HepG2 (cell line): Measurements from ENCODE around the gene AMZ2. TPM values are rescaled to one million over a fixed set of nuclear protein-coding genes. Genes with fewer than 3 reads are reported as not detected.

ENCODE experiments used
- FOXP4 ChIP-seq: sonication (generic); formaldehyde crosslinking; IDR thresholded peaks from 2 replicates; pipeline ENCODE4 v1.4.0; 2020; ENCODE audit warnings: missing genetic modification reagents
- KLF13 ChIP-seq: sonication (generic); formaldehyde crosslinking; IDR thresholded peaks from 2 replicates; pipeline ENCODE4 v1.4.0; 2020; ENCODE audit warnings: mild to moderate bottlenecking, missing genetic modification reagents
- MEF2D ChIP-seq: sonication (generic); formaldehyde crosslinking; IDR thresholded peaks from 2 replicates; pipeline ENCODE4 v1.5.1; 2020; ENCODE audit warnings: mild to moderate bottlenecking, missing genetic modification reagents
- MTF2 ChIP-seq: sonication (generic); formaldehyde crosslinking; IDR thresholded peaks from 2 replicates; pipeline ENCODE4 v1.5.0; 2020; ENCODE audit warnings: missing genetic modification reagents, borderline replicate concordance
- NAIF1 ChIP-seq: sonication (generic); formaldehyde crosslinking; IDR thresholded peaks from 2 replicates; pipeline ENCODE4 v1.5.0; 2020; ENCODE audit warnings: mild to moderate bottlenecking, missing genetic modification reagents, borderline replicate concordance
- NRL ChIP-seq: sonication (generic); formaldehyde crosslinking; IDR thresholded peaks from 2 replicates; pipeline ENCODE4 v1.5.0; 2020; ENCODE audit warnings: missing genetic modification reagents, mild to moderate bottlenecking, moderate library complexity, borderline replicate concordance
- PHB2 ChIP-seq: fragments of 450-650 bp; IDR thresholded peaks from 2 replicates; pipeline ENCODE4 v1.6.1; 2018; ENCODE audit not compliant: partially characterized antibody
- POGZ ChIP-seq: sonication (generic); formaldehyde crosslinking; IDR thresholded peaks from 2 replicates; pipeline ENCODE4 v1.4.0; 2020; ENCODE audit warnings: mild to moderate bottlenecking, missing genetic modification reagents
- RFX1 ChIP-seq: fragments of 450-650 bp; IDR thresholded peaks from 2 replicates; pipeline ENCODE4 v1.6.1; 2017
- SAFB2 ChIP-seq: sonication (generic); formaldehyde crosslinking; IDR thresholded peaks from 2 replicates; pipeline ENCODE4 v1.5.1; 2020; ENCODE audit warnings: missing genetic modification reagents, low read depth, mild to moderate bottlenecking, borderline replicate concordance
- SRSF9 ChIP-seq: fragments of 200-400 bp; formaldehyde crosslinking; IDR thresholded peaks from 2 replicates; pipeline ENCODE4 v1.6.1; 2018; ENCODE audit warnings: borderline replicate concordance, mild to moderate bottlenecking, low read depth, low read length; ENCODE audit not compliant: insufficient read depth, poor library complexity, severe bottlenecking
- TOPORS ChIP-seq: sonication (generic); formaldehyde crosslinking; IDR thresholded peaks from 2 replicates; pipeline ENCODE4 v1.8.0; 2023; ENCODE audit warnings: mild to moderate bottlenecking, missing genetic modification reagents
- ZBTB1 ChIP-seq: sonication (generic); formaldehyde crosslinking; IDR thresholded peaks from 2 replicates; pipeline ENCODE4 v1.4.0; 2020; ENCODE audit warnings: missing genetic modification reagents, borderline replicate concordance
- ZFP37 ChIP-seq: sonication (generic); formaldehyde crosslinking; IDR thresholded peaks from 2 replicates; pipeline ENCODE4 v1.4.0; 2020; ENCODE audit warnings: missing genetic modification reagents, borderline replicate concordance
- ZFP62 ChIP-seq: sonication (generic); formaldehyde crosslinking; IDR thresholded peaks from 2 replicates; pipeline ENCODE4 v1.4.0; 2020; ENCODE audit warnings: missing genetic modification reagents
- ZFX ChIP-seq: sonication (generic); formaldehyde crosslinking; IDR thresholded peaks from 2 replicates; pipeline ENCODE4 v1.4.0; 2020; ENCODE audit warnings: mild to moderate bottlenecking, low read depth, missing genetic modification reagents, moderate library complexity
- ZNF10 ChIP-seq: sonication (generic); formaldehyde crosslinking; IDR thresholded peaks from 2 replicates; pipeline ENCODE4 v1.4.0; 2020; ENCODE audit warnings: mild to moderate bottlenecking, low read depth, missing genetic modification reagents, borderline replicate concordance
- ZNF124 ChIP-seq: sonication (generic); formaldehyde crosslinking; IDR thresholded peaks from 2 replicates; pipeline ENCODE4 v1.4.0; 2020; ENCODE audit warnings: missing genetic modification reagents
- ZNF383 ChIP-seq: sonication (generic); formaldehyde crosslinking; IDR thresholded peaks from 2 replicates; pipeline ENCODE4 v1.4.0; 2020; ENCODE audit warnings: missing genetic modification reagents, mild to moderate bottlenecking, borderline replicate concordance
- ZNF468 ChIP-seq: sonication (generic); formaldehyde crosslinking; IDR thresholded peaks from 2 replicates; pipeline ENCODE4 v1.8.0; 2022; ENCODE audit warnings: mild to moderate bottlenecking, moderate library complexity, missing genetic modification reagents
- ZNF616 ChIP-seq: sonication (generic); formaldehyde crosslinking; IDR thresholded peaks from 2 replicates; pipeline ENCODE4 v1.5.0; 2020; ENCODE audit warnings: low read depth, mild to moderate bottlenecking, missing genetic modification reagents
- ZNF746 ChIP-seq: sonication (generic); formaldehyde crosslinking; IDR thresholded peaks from 2 replicates; pipeline ENCODE4 v1.8.0; 2022; ENCODE audit warnings: mild to moderate bottlenecking, missing genetic modification reagents
- ZNF839 ChIP-seq: sonication (generic); formaldehyde crosslinking; IDR thresholded peaks from 2 replicates; pipeline ENCODE4 v1.4.0; 2020; ENCODE audit warnings: missing genetic modification reagents, mild to moderate bottlenecking, borderline replicate concordance
- ZNF850 ChIP-seq: sonication (generic); formaldehyde crosslinking; conservative IDR thresholded peaks from 2 replicates; pipeline ENCODE4 v1.9.0; 2021; ENCODE audit warnings: mild to moderate bottlenecking, missing genetic modification reagents
- polyA plus RNA-seq, 8 experiments: library from polyadenylated mRNA; depleted of rRNA in 3 of 8; stranded (reverse) in 7 of 8; unstranded in 1 of 8; fragments of >200 nt; fragmentation: Illumina TruSeq in 4 of 8; extraction: Trizol in 4 of 8; gene quantifications; 2 replicates each; pipeline versions ENCODE4 v1.2.1 to v1.2.3, GENCODE V29; 2011 to 2016; ENCODE audit warnings: low read depth in 4 of 8, missing spikeins in 1 of 8, mixed read lengths in 1 of 8; ENCODE audit not compliant: insufficient read depth in 1 of 8
- total RNA-seq, 5 experiments: library from RNA; depleted of rRNA; stranded (reverse); fragments of >200 nt; fragmentation: Illumina TruSeq; extraction: Trizol; gene quantifications; 2 replicates each; pipeline ENCODE4 v1.2.3, GENCODE V29; 2016; ENCODE audit warnings: low read depth in 1 of 5
- TF ChIP-seq, protein P1 (sequence below): sonication (generic); formaldehyde crosslinking; IDR thresholded peaks from 2 replicates; pipeline ENCODE4 v1.4.0; 2020; ENCODE audit warnings: missing genetic modification reagents, borderline replicate concordance
- TF ChIP-seq, protein P2 (sequence below): sonication (generic); formaldehyde crosslinking; IDR thresholded peaks from 2 replicates; pipeline ENCODE4 v1.9.0; 2021; ENCODE audit warnings: missing genetic modification reagents, borderline replicate concordance

The AMZ2 gene
- total and polyA plus RNA-seq, 2 of the 13 experiments (the other 11 are each of a cell fraction or from before 2014, with no cell fraction given) = 86.9 to 90.2 TPM

GRCh38 chr17:68205251-68205807, 42.5 kb upstream of the AMZ2 start (continued):
- peak; percentile 55 for TF ChIP-seq POGZ
- TF ChIP-seq ZNF10 (CRISPR knock-in tag) = no peak
- TF ChIP-seq FOXP4 (CRISPR knock-in tag) = peak; percentile 68
- no peak for TF ChIP-seq SRSF9
- TF ChIP-seq ZNF850 (CRISPR knock-in tag) = no peak; the same call in 1 of the 2 replicates
- no peak for TF ChIP-seq PHB2
- no peak for TF ChIP-seq MEF2D (CRISPR knock-in tag)
- TF ChIP-seq ZNF616 (CRISPR knock-in tag) = peak; percentile 74; the same call in 1 of the 2 replicates
- no peak; the same call in 1 of the 2 replicates for TF ChIP-seq SAFB2 (CRISPR knock-in tag)
- TF ChIP-seq NRL (CRISPR knock-in tag) = no peak
- no peak for TF ChIP-seq ZNF839 (CRISPR knock-in tag)
- peak; percentile 77 for TF ChIP-seq ZFX (CRISPR knock-in tag)
- 0 out of 2 replicates have a peak, but pooled peaks have one; percentile 17 for TF ChIP-seq ZNF468 (CRISPR knock-in tag)
- TF ChIP-seq MTF2 (CRISPR knock-in tag) = no peak; the same call in 1 of the 2 replicates
- no peak for TF ChIP-seq RFX1
- TF ChIP-seq TOPORS (CRISPR knock-in tag) = no peak; the same call in none of the 2 replicates
- TF ChIP-seq NAIF1 = no peak
- TF ChIP-seq ZFP62 (CRISPR knock-in tag) = no peak
- TF ChIP-seq KLF13 (CRISPR knock-in tag) = no peak
- no peak for TF ChIP-seq ZBTB1
- peak; percentile 91 for TF ChIP-seq ZFP37 (CRISPR knock-in tag)
- peak; percentile 66; the same call in 1 of the 2 replicates for TF ChIP-seq ZNF124 (CRISPR knock-in tag)
- TF ChIP-seq, protein P1, sequence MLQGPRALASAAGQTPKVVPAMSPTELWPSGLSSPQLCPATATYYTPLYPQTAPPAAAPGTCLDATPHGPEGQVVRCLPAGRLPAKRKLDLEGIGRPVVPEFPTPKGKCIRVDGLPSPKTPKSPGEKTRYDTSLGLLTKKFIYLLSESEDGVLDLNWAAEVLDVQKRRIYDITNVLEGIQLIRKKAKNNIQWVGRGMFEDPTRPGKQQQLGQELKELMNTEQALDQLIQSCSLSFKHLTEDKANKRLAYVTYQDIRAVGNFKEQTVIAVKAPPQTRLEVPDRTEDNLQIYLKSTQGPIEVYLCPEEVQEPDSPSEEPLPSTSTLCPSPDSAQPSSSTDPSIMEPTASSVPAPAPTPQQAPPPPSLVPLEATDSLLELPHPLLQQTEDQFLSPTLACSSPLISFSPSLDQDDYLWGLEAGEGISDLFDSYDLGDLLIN (CRISPR knock-in tag) = no peak
- TF ChIP-seq, protein P2, sequence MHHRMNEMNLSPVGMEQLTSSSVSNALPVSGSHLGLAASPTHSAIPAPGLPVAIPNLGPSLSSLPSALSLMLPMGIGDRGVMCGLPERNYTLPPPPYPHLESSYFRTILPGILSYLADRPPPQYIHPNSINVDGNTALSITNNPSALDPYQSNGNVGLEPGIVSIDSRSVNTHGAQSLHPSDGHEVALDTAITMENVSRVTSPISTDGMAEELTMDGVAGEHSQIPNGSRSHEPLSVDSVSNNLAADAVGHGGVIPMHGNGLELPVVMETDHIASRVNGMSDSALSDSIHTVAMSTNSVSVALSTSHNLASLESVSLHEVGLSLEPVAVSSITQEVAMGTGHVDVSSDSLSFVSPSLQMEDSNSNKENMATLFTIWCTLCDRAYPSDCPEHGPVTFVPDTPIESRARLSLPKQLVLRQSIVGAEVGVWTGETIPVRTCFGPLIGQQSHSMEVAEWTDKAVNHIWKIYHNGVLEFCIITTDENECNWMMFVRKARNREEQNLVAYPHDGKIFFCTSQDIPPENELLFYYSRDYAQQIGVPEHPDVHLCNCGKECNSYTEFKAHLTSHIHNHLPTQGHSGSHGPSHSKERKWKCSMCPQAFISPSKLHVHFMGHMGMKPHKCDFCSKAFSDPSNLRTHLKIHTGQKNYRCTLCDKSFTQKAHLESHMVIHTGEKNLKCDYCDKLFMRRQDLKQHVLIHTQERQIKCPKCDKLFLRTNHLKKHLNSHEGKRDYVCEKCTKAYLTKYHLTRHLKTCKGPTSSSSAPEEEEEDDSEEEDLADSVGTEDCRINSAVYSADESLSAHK (CRISPR knock-in tag) = no peak
- no peak for TF ChIP-seq ZNF383 (CRISPR knock-in tag)
- TF ChIP-seq ZNF746 (CRISPR knock-in tag) = no peak; the same call in 1 of the 2 replicates
